Esophagus squamous epithelium (tissue), 5 donors: ENCODE data around the gene AGBL1. TPM values are rescaled to one million over a fixed set of nuclear protein-coding genes. Genes with fewer than 3 reads are reported as not detected.

Experiments used
- DNase-seq: peaks from one replicate; lab custom pipeline; 2025; lab: John Stamatoyannopoulos, UW
- H3K27ac ChIP-seq, 4 donors: fragments of 200-600 bp; sonication (generic); one replicate each; pipeline ENCODE4 v1.5.1; 2016 to 2019; ENCODE audit warnings: mild to moderate bottlenecking in 1 of 4
- H3K27me3 ChIP-seq, 4 donors: fragments of 200-600 bp; sonication (generic); 1 replicate in 3 of 4; 2 replicates in 1 of 4; pipeline versions ENCODE4 v1.5.1 to v1.6.0; 2017 to 2021; ENCODE audit warnings: antibody characterized with exemption in 1 of 4
- H3K36me3 ChIP-seq, 3 donors: fragments of 200-600 bp; sonication (generic); one replicate each; pipeline ENCODE4 v1.5.1; 2016 to 2019
- H3K4me1 ChIP-seq, 3 donors: fragments of 200-600 bp; sonication (generic); one replicate each; pipeline ENCODE4 v1.5.1; 2017 to 2019
- H3K4me3 ChIP-seq, 4 donors: fragments of 200-600 bp; sonication (generic); 1 replicate in 3 of 4; 2 replicates in 1 of 4; pipeline ENCODE4 v1.5.1; 2016 to 2019; ENCODE audit warnings: mild to moderate bottlenecking in 2 of 4, moderate library complexity in 1 of 4
- H3K9me3 ChIP-seq, 3 donors: fragments of 200-600 bp; sonication (generic); one replicate each; pipeline ENCODE4 v1.5.1; 2016 to 2019
- POLR2A ChIP-seq, 4 donors: fragments of 450-650 bp; IDR thresholded peaks; one replicate each; pipeline ENCODE4 v1.6.1; 2017; ENCODE audit warnings: antibody characterized with exemption in 4 of 4, mild to moderate bottlenecking in 4 of 4, moderate library complexity in 3 of 4
- WGBS, 2 donors: methylation state at CpG; one replicate each; pipeline ENCODE4 v1.1.5; 2018; 5-methylcytosine and 5-hydroxymethylcytosine counted together
- intact Hi-C: fragments of 100-400 bp; cut with DNase I; formaldehyde crosslinking; loops from one replicate; pipeline ENCODE4 v1.15.0; 2022
- total RNA-seq, 4 donors: library from RNA; depleted of rRNA; stranded (reverse); fragments of >200 nt; gene quantifications; one replicate each; pipeline ENCODE4 v1.1.0, GENCODE V29; 2016
- TF ChIP-seq, protein P1 (sequence below), 6 experiments: fragments of 450-650 bp in 4 of 6; fragments of 200-600 bp in 2 of 6; sonication (generic) in 2 of 6; IDR thresholded peaks; one replicate each; pipeline ENCODE4 v1.5.1; 2016 to 2019; ENCODE audit warnings: antibody characterized with exemption in 6 of 6, mild to moderate bottlenecking in 4 of 6, moderate library complexity in 4 of 6
- donor health status: DM: yes; HTN: yes; CAD: no.

Gene AGBL1
- total RNA-seq, 4 donors from 2014 or later = 0.11 to 0.21 (median 0.19) TPM; not detected in 1

DNA sequence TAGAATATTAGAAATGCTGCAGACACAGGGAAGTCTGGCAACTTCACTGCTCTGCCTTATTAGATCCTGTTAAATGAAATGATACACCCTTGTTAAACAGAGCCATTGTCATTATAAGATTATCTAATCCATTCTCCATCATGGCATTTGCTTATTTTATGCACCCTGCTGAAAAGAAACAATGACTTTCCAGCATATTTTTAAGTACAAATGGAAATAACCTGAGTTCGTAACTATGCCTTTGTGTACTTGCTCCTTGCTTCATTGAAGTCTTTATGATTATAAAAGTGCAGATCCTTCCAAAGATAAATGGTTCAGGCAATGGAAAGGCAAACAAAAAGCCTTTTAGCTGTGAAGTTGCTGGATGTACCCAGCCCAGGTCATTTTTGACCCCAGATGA, 195.7 kb downstream of the AGBL1 start:
- Histone ChIP-seq H3K27me3 (no peaks in the 10 kb centered on the region), H3K36me3 (no peaks in the 10 kb centered on the region), H3K27ac (no peak overlapping the region), H3K4me3 (no peak overlapping the region), H3K4me1 (no peaks in the 10 kb centered on the region), H3K9me3 (no peaks in the 10 kb centered on the region)
- DNase-seq = no peak
- WGBS, 2 donors = 87 to 88% methylated on average over 1 of the region's 1 CpG
- TF ChIP-seq, protein P1, sequence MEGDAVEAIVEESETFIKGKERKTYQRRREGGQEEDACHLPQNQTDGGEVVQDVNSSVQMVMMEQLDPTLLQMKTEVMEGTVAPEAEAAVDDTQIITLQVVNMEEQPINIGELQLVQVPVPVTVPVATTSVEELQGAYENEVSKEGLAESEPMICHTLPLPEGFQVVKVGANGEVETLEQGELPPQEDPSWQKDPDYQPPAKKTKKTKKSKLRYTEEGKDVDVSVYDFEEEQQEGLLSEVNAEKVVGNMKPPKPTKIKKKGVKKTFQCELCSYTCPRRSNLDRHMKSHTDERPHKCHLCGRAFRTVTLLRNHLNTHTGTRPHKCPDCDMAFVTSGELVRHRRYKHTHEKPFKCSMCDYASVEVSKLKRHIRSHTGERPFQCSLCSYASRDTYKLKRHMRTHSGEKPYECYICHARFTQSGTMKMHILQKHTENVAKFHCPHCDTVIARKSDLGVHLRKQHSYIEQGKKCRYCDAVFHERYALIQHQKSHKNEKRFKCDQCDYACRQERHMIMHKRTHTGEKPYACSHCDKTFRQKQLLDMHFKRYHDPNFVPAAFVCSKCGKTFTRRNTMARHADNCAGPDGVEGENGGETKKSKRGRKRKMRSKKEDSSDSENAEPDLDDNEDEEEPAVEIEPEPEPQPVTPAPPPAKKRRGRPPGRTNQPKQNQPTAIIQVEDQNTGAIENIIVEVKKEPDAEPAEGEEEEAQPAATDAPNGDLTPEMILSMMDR (IDR thresholded peaks at IDR 0.05) = no peak
- no peak for TF ChIP-seq POLR2A (IDR thresholded peaks at IDR 0.05)
- intact Hi-C loops = no loop called here

DNA sequence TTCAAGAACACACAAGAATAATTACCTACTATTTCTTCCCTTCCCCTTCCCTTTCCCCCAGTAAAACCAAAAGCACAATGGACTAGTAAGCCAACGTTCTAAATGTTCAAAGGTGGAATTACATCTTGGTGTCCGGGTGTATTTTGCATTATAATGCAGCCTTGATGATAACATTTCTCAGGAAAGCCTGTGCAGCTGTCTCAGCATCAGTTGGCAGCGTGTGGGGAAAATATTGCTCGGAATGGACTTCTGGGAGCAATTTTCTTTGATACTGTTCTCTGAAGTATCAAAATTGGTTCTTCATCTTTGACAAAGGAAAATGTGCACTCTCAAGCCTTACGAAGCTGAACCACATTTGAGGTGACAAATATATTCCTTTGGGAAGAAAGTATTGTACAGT, 198.9 kb downstream of the AGBL1 start:
- no peaks in the 10 kb centered on the region for H3K27me3 ChIP-seq
- H3K9me3 ChIP-seq = no peaks in the 10 kb centered on the region
- intact Hi-C loops = no loop called here
- no peak overlapping the region for H3K4me3 ChIP-seq
- H3K36me3 ChIP-seq = no peaks in the 10 kb centered on the region
- no peak for DNase-seq
- no peaks in the 10 kb centered on the region for H3K4me1 ChIP-seq
- no peak for TF ChIP-seq POLR2A (IDR thresholded peaks at IDR 0.05)
- TF ChIP-seq, protein P1 (IDR thresholded peaks at IDR 0.05) = no peak
- WGBS, 2 donors = 73 to 74% methylated on average over 5 of the region's 5 CpGs
- no peak overlapping the region for H3K27ac ChIP-seq

GRCh38 chr15:86284635-86285034, 205.0 kb downstream of the AGBL1 start:
- no peak for DNase-seq
- no peak for TF ChIP-seq POLR2A (IDR thresholded peaks at IDR 0.05)
- TF ChIP-seq, protein P1 (IDR thresholded peaks at IDR 0.05) = no peak
- Histone ChIP-seq H3K27ac (no peak overlapping the region), H3K9me3 (no peaks in the 10 kb centered on the region), H3K4me1 (no peaks in the 10 kb centered on the region), H3K36me3 (no peaks in the 10 kb centered on the region), H3K27me3 (no peaks in the 10 kb centered on the region), H3K4me3 (no peak overlapping the region)
- intact Hi-C loops = no loop called here

GRCh38 chr15:86295511-86295910, 215.8 kb downstream of the AGBL1 start:
- intact Hi-C loops = no loop called here
- peaks cover 0 to 2% (median 0%) of the 10 kb centered on the region in 3 donors for H3K4me1 ChIP-seq
- WGBS, 2 donors = 50 to 68% methylated on average over 1 of the region's 1 CpG
- no peak for TF ChIP-seq POLR2A (IDR thresholded peaks at IDR 0.05)
- TF ChIP-seq, protein P1 (IDR thresholded peaks at IDR 0.05) = no peak
- H3K27ac ChIP-seq = no peak overlapping the region
- H3K27me3 ChIP-seq = peaks cover 0 to 4% (median 0%) of the 10 kb centered on the region in 4 donors
- no peaks in the 10 kb centered on the region for H3K9me3 ChIP-seq
- H3K4me3 ChIP-seq = no peak overlapping the region
- no peaks in the 10 kb centered on the region for H3K36me3 ChIP-seq
- DNase-seq = no peak

DNA sequence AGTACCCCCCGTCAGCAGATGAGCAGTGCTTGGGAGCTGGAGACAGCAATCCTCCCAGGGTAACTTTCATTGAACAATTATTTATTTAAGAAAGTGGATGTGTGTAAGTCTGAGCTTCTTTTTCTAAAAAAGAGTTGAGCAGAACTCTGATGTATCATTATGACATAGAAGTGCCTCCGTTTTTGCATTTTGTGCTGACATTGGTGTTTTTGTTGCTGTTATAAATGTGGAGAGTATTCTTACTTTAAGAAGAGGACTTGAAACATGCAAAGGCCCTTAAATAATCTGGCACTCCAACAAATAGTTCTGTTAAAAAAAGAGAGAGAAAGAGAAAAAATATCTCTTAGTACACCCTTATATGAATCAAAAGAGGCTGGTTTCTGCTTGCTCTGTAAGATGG, 217.1 kb downstream of the AGBL1 start:
- 64 to 74% methylated on average over 2 of the region's 2 CpGs for WGBS, 2 donors
- H3K4me3 ChIP-seq = no peak overlapping the region

More for the DNA sequence above, 217.1 kb downstream of the AGBL1 start:
- TF ChIP-seq POLR2A (IDR thresholded peaks at IDR 0.05) = no peak
- TF ChIP-seq, protein P1 (IDR thresholded peaks at IDR 0.05) = no peak
- Histone ChIP-seq H3K27ac (no peak overlapping the region), H3K4me1 (peaks cover 0 to 10% (median 0%) of the 10 kb centered on the region in 3 donors), H3K9me3 (no peaks in the 10 kb centered on the region), H3K27me3 (peaks cover 0 to 4% (median 0%) of the 10 kb centered on the region in 4 donors), H3K36me3 (no peaks in the 10 kb centered on the region)
- DNase-seq = no peak
- intact Hi-C loops = no loop called here
